GM18526 (cell line): ENCODE results near the gene PAX5.

ENCODE experiments used
- POLR2A ChIP-seq: IDR thresholded peaks from 3 replicates; pipeline ENCODE4 v1.6.1; 2011; ENCODE audit not compliant: insufficient read length; ENCODE audit errors: extremely low read depth

PAX5 gene

DNA sequence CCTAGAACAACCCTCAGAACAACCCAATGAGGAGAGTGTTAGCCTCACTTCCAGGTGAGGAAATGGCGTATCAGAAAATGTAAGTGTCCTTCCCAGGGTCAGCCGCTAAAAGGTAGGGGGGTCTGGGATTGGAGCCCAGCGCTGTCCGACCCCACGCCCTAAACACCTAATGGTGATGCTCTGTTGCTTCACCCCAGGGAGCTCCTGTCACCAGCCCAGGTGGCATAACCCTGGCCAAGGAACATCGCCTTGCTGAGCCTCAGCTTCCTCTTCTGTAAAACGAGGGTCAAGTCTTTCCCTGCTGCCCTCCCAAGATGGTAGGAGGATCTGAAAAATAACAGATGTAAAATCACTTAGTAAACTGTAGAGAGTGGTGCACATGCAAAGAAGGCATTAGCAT is 132.5 kb downstream of the PAX5 start:
- TF ChIP-seq POLR2A: no peak

GRCh38 chr9:36900856-36901220 is 133.2 kb downstream of the PAX5 start:
- TF ChIP-seq POLR2A: no peak

DNA sequence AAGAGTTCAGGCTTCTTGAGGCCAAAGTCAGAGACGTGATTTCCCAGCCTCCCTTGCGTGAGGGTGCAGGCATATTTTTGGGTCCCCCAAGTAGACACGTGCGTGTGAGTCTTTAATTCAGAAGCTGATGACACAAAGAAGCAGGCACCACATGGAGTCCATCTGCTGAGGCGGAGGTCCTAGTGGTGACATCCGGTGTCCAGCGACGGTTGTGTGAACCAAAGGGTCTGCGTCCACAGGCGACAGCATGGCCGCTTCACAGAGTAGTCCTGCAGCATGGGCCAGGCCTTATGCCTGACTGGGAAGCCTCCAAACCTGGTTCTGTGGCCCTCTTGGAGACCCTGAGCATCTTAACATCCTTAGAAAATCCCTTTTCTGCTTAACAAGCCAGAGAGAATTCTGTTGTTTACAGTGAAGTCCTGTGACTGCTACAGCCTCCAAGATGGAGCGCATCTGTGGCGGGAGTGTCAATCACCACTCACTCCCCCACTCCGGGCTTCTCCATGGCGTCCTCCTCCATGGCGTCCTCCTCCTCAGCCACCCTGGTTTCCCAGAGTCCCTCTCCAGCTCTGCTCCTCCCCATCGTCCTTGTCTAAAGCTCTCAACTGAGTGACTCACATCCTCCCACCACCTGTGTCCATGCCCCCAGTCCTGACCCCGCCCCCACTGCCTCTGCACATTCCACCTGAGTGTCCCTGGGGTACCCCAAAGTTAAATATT is 133.8 kb downstream of the PAX5 start:
- no peak for TF ChIP-seq POLR2A

GRCh38 chr9:36899406-36899805 is 134.7 kb downstream of the PAX5 start:
- TF ChIP-seq POLR2A: no peak

- no peak for TF ChIP-seq POLR2A
These were observed 135.5 kb downstream of the PAX5 start for GRCh38 chr9:36898431-36899020.

GRCh38 chr9:36897478-36897877 is 136.6 kb downstream of the PAX5 start:
- no peak for TF ChIP-seq POLR2A

GRCh38 chr9:36897019-36897418 is 137.0 kb downstream of the PAX5 start:
- no peak for TF ChIP-seq POLR2A

DNA sequence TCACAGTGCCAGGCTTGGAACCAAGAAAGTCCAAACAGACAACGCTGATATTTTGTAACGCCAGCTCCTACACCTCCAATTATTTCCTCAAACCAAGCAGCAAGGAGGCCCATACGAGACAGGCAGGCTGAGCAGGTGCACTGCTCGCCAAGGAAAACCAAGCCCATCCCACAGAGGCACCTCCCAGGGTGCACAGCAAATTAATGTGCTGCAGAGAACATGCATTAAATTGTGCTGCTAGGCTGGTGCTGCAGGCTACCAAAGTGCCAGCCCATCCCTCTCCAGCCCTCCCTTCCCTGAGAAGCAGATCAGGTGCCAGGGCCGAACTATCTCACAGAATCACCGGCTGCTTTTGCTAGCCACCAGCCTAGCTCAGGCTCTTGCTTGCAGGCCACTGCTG is 137.8 kb downstream of the PAX5 start:
- TF ChIP-seq POLR2A: no peak

DNA sequence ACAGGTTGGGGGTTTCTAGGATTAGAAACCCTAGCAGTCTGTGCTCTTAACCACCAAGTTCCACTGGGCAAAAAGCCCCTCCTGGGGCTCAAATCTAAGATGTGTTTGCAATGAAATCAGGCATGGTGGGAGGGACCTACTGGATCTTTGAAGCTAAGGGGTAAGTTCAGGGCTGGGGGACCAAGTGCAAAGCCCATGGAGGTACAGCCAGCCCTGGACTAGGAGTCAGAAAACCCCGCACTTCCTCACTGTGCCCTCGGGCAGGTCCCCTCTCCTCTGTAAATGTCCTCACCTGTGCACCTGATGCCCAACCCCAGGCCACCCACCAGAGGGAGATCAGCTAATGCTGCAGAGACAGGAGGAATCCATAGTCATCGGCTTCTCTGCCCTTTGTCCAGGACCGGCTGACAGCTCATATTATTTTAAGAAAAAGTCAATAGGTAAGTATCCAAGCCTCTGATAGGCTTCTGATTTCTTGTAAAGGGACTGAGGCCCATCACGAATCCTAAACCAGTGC is 138.3 kb downstream of the PAX5 start:
- no peak for TF ChIP-seq POLR2A

- TF ChIP-seq POLR2A: no peak
These were observed 139.3 kb downstream of the PAX5 start for GRCh38 chr9:36894695-36895310.

GRCh38 chr9:36893911-36894310 is 140.2 kb downstream of the PAX5 start:
- no peak for TF ChIP-seq POLR2A

DNA sequence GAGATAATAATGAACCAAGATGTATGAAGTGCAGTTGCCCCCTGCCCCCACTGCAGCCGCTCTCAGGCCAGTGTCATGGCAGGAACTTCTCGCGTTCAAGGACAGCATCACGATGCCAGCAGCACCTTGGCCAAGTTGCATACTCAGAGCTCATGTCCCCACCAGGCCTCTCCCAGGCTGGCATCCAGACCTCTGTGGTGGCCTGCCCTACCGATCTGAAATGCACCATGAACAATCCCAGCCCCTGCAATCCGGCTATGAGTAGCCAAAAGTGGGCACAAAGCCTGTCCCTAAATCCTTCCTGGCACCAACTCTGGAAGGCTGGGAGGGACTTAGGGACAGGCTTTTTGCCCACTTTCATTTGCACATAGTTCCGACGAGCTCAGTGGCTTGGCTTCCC is 140.9 kb downstream of the PAX5 start:
- no peak for TF ChIP-seq POLR2A

DNA sequence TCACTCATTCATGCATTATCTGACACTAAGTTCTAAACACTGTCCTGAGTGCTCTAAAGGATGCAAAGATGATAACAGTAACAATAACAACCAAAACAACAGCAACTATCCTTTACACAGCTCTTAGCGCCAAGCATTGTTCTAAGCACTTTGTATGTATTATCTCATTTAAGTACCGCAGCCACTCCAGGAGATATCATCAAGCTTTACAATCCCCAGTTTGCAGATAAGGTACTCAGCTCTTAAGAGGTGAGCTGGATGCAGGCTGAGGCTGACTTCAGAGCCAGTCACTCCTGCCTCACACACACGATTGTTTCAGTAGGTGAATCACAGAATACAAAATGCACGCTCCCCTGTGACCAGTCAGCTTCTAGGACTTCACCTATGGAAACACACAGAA is 141.8 kb downstream of the PAX5 start:
- TF ChIP-seq POLR2A: no peak

GRCh38 chr9:36891341-36891811 is 142.7 kb downstream of the PAX5 start:
- no peak for TF ChIP-seq POLR2A

DNA sequence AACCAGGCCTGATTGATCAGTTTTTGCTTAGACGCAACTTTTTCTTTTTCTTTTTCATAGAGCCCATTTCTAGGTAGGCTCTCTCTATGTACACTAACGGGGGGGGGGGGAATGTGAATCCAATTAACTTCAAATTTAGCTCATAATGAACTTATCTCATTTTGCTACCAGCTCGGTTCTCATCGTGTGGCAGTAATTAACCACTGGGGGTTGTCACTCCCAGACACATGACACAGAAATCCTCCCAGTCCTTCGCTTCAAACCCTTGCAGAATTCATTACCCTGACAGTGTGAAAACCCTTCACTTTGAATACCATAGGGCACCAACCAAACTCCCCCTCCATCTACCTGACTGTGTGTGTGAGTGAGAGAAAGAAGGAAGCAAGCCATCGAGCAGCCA is 144.2 kb downstream of the PAX5 start:
- TF ChIP-seq POLR2A: no peak

- TF ChIP-seq POLR2A: no peak
These were observed 145.5 kb downstream of the PAX5 start for GRCh38 chr9:36888551-36888950.

DNA sequence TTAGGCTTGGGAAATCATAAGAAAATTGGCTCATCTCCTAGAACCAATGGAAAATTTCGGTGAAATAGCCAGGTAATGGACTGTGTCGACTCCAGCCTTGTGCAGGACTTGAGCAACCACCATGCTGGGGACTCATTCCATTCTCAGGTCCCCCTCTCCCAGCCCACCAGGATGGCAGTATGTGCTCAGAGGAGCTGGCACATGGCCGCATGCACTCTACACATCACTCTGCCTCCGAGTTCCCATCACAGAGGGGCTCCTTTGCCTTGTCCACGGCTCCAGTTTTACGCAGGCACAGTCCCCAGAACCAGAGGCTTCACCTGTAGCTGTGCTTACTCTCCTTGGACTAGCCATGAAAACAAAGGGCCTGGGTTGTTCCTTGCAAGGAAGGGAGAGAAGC is 149.3 kb downstream of the PAX5 start:
- no peak for TF ChIP-seq POLR2A

DNA sequence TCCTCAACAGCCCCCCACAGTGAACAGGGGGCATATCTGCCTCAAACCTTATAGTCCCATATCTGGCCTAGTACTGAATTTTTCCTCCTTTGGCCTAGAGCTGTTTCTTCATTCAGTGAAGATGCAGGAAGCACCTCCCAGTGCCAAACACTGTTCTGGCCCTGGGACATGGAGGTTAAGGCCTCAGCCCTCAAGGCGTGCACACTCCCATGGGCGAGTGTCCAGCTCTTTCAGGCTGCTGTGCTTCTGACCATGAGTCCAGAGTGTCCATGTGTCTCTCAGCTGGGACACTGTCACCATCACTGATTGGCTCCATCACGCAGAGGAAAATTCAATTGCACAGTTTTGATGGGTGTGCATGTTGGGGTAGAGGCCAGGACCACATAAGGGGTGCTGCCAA is 151.5 kb downstream of the PAX5 start:
- no peak for TF ChIP-seq POLR2A
